ENCODE measurements around the gene NAALADL1.
A peak's percentile ranks its signal among the peaks of the same experiment; 100 is the strongest.

The NAALADL1 gene, protein sequence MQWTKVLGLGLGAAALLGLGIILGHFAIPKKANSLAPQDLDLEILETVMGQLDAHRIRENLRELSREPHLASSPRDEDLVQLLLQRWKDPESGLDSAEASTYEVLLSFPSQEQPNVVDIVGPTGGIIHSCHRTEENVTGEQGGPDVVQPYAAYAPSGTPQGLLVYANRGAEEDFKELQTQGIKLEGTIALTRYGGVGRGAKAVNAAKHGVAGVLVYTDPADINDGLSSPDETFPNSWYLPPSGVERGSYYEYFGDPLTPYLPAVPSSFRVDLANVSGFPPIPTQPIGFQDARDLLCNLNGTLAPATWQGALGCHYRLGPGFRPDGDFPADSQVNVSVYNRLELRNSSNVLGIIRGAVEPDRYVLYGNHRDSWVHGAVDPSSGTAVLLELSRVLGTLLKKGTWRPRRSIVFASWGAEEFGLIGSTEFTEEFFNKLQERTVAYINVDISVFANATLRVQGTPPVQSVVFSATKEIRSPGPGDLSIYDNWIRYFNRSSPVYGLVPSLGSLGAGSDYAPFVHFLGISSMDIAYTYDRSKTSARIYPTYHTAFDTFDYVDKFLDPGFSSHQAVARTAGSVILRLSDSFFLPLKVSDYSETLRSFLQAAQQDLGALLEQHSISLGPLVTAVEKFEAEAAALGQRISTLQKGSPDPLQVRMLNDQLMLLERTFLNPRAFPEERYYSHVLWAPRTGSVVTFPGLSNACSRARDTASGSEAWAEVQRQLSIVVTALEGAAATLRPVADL

GRCh38 chr11:65058419-65059054 is at the start of gene NAALADL1:
TSS of gene NAALADL1 (minus strand) at chr11:65058553. CDS start at chr11:65058521, 32 bp downstream.
- DNase-seq: no peak

- no peak for DNase-seq
Measured at GRCh38 chr11:65107751-65108468, 49.6 kb upstream of the NAALADL1 start.

- no peak for DNase-seq
Measured at GRCh38 chr11:65107078-65107477, 48.7 kb upstream of the NAALADL1 start.

DNA sequence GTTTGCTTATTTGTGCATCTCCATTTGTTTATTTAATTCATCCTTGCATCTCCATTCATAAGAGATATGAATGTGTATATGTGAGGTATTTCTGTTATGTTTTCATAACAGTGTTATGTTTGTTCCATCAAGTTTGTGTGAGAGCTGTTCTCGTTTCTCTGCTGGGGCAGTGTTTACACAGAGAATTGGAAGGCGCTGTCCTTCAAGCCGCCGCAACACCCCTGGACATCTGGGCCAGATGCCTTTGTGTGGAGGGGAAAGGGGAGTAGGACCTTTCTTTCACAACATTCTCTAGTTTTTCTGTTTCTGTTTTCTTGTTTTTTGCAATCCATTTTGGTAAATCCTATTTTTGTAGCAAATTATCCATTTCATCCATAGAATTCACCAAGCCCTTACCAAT is 46.3 kb upstream of the NAALADL1 start:
- no peak for DNase-seq

- DNase-seq: no peak
Measured at GRCh38 chr11:65103476-65103875, 45.1 kb upstream of the NAALADL1 start.

DNA sequence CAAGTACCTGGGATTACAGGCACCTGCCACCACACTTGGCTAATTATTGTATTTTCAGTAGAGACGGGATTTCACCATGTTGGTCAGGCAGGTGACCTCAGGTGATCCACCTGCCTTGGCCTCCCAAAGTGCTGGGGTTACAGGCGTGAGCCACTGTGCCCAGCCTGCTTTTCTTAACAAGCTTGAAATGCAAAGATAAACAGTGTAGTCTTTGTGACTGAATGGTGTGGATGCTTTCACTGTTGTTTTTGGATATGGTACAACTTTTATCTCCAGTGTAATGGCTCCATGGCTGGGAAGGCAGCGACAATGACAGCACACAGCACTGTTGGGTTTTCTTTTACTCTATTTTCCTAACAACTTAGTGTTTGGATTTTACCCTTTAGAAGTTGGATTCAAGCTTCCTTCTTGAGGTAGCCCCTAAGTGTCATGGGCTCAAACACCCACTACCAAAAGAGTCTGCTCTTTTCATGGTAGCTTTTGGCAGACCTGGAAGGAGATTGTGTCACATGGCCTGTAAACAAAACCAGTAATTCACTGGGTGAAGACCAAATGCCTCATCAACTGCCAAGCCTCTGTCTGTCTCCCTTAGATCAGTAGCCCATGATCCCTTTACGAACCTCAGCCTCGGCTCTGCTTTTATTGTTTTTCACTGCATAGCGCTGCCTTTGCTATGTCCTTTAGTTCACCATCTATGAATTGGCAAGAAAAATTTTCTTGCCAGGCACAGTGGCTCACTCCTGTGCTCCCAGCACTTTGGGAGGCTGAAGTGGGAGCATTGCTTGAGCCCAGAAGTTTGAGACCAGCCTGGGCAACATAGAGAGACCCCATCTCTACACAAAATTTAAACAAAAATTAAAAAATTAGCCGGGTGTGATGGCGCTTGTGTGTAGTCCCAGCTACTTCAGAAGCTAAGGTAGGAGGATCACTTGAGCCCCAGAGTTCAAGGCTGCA is 44.1 kb upstream of the NAALADL1 start:
- DNase-seq: no peak

- no peak for DNase-seq
Measured at GRCh38 chr11:65100674-65101350, 42.5 kb upstream of the NAALADL1 start.

DNA sequence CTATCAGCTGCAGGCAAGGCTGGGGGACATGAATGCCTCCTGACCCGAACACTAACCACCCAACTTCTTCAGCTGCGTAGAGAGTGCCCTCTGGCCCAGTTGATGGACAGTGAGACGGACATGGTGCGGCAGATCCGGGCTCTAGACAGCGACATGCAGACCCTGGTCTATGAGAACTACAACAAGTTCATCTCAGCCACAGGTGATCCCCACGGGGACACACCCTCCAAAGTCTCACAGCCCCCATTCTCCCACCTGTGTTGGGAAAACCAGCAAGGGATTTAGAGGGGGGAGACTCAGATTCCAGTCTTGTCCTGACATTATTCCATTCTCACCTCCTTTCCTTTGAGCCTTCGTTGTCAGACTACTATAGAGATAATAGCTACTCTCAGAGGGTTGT is 38.6 kb upstream of the NAALADL1 start:
- DNase-seq: no peak

DNA sequence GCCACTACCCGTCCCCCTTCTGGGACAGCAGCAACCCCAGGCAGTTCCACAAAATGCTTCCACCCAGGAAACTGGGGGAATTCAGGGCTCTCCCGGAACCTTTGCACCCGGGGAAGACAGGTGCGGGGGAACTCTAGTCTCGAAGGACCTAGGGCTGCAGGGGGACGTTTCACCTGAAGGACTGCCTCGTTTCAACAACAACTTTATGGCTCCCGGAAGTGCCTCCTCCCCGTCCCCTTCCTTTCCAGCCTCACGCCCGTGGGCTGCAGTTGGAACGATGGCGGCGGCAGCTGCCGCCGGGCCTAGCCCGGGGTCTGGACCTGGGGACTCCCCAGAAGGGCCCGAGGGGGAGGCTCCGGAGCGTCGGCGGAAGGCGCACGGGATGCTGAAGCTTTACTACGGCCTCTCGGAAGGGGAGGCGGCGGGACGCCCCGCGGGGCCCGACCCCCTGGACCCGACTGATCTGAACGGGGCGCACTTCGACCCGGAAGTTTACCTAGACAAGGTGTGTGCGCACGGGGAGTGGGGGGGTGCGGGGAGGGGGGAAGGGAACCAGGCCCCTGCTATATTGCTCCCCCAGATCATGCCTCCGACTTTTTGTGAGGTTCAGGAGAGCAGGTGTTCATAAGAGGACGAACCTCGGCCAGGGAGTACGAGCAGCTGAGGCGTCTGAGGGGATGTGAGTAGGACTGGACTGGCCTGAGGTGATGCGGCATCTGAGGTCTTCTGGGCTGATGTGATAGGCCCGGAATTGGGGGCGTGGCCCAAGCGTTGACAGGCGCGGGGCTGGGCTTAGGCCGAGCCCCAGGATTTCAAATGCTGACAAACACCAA is 37.8 kb upstream of the NAALADL1 start, which contains the start of gene VPS51:
Gene VPS51 (plus strand): TSS at position 241 of the 833 bp plus-strand sequence. CDS start 37 bp downstream, at position 278.
- peak; percentile 89 for DNase-seq

- DNase-seq: no peak
Measured at GRCh38 chr11:65095427-65095826, 37.1 kb upstream of the NAALADL1 start.

GRCh38 chr11:65090628-65091027 is 32.3 kb upstream of the NAALADL1 start:
- no peak for DNase-seq

- no peak for DNase-seq
Measured at GRCh38 chr11:65089621-65090020, 31.3 kb upstream of the NAALADL1 start.

DNA sequence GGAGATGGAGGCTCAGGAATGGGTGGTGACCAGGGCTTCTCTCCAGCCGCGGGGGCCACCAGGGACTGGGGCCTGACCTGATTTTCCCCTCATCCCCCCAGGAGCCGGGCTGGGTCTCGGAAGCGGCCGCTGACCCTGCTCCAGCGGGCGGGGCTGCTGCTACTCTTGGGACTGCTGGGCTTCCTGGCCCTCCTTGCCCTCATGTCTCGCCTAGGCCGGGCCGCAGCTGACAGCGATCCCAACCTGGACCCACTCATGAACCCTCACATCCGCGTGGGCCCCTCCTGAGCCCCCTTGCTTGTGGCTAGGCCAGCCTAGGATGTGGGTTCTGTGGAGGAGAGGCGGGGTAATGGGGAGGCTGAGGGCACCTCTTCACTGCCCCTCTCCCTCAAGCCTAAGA is 29.5 kb upstream of the NAALADL1 start:
- no peak for DNase-seq

- no peak for DNase-seq
Measured at GRCh38 chr11:65087216-65087615, 28.9 kb upstream of the NAALADL1 start.

- no peak for DNase-seq
Measured at GRCh38 chr11:65086809-65087208, 28.5 kb upstream of the NAALADL1 start.

- no peak for DNase-seq
Measured at GRCh38 chr11:65085446-65085845, 27.1 kb upstream of the NAALADL1 start.

GRCh38 chr11:65084598-65085375 is 26.4 kb upstream of the NAALADL1 start:
- no peak for DNase-seq

DNA sequence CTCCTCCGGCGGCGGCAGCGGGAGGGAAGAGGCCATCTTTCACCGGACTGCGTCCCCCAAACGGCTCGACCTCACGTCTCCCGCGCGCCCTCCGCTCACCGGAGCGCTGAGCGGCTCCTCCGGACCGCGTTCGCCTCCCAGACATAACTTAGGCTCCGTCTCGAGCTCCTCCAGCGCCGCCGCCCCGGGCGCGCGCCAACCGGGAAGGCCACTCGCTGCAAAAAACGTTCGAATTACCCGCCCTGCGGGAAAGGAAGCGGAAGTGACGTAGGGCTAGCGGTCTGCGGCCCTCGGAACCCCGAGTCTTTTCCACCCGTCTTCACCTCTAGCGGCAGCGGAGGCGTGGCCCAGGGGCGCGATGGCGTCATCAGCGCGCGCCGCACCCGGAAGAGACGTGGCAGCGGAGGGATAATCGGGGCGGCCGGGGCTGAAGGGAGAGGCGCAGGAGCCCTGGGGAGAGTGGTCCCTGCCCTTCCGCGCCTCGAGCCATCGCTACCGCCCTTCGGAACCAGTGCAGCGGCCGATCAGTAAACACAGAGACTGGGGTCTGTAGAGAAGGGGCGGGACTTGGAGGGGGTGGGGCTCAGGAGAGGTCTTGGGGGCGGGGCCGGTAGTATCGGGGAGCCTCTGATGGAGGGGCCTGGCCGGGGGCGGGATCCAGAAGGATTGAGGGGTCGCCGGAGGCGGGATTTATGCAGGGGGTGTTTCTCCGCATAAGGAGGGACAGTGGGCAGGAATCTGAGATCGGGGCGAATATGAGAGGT is 25.7 kb upstream of the NAALADL1 start, which contains the start of the genes CDCA5 and ZFPL1:
Gene CDCA5 (minus strand): TSS at position 207 of the 764 bp plus-strand sequence. CDS start 62 bp downstream, at position 145.
Gene ZFPL1 (plus strand): TSS at position 389 of the 764 bp plus-strand sequence. CDS start 477 bp downstream, outside the sequence.
- DNase-seq: peak; percentile 97

Data from right hindlimb (tissue), 1 donor.